ENCODE results near the gene ZNF462.

The ZNF462 gene

DNA sequence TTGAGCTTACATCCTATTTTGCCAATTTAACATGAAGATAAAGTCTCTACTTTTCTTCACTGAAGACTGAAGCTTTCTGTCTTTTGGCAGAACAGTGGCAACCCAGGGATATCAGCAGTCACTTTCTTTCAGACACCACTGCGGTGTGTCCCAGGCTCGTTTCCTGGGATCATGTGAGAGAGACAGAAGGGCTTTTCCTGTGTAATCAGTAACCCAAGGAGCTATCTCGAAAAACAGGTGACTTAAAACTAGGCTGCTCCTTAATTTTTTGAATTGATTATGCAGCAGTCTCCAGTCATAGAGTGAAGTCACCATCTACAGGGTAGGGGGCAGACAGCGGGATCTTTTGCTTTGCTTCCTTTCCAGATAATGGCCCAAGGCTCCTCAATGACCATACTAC, 68.5 kb downstream of the ZNF462 start:
- no peak overlapping the region for H3K27ac ChIP-seq

DNA sequence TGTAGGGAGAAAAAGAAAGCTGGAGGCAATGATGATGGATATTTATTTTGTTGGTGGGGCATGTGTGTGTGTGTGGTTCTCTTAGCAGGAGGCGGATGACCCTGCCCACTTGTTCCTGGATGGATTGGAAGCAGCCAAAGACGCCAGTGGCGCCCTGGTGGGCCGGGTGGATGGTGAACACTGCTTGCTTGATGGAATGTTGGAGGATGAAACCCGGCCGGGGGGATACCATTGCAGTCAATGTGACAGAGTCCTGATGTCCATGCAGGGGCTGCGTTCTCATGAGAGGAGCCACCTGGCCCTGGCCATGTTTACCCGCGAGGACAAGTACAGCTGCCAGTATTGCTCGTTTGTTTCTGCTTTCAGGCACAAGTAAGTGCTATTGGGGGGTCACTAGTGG, 69.2 kb downstream of the ZNF462 start:
- TF ChIP-seq, protein P1, sequence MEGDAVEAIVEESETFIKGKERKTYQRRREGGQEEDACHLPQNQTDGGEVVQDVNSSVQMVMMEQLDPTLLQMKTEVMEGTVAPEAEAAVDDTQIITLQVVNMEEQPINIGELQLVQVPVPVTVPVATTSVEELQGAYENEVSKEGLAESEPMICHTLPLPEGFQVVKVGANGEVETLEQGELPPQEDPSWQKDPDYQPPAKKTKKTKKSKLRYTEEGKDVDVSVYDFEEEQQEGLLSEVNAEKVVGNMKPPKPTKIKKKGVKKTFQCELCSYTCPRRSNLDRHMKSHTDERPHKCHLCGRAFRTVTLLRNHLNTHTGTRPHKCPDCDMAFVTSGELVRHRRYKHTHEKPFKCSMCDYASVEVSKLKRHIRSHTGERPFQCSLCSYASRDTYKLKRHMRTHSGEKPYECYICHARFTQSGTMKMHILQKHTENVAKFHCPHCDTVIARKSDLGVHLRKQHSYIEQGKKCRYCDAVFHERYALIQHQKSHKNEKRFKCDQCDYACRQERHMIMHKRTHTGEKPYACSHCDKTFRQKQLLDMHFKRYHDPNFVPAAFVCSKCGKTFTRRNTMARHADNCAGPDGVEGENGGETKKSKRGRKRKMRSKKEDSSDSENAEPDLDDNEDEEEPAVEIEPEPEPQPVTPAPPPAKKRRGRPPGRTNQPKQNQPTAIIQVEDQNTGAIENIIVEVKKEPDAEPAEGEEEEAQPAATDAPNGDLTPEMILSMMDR (conservative IDR thresholded peaks at IDR 0.05; ENCODE audit: low read depth, low read length), result no peak
- H3K36me3 ChIP-seq (ENCODE audit: insufficient read depth), result no peaks in the 10 kb centered on the region
- no peak overlapping the region for H3K4me2 ChIP-seq

More for the DNA sequence above, 68.5 kb downstream of the ZNF462 start:
- Histone ChIP-seq H3K79me2 (ENCODE audit: insufficient read depth, low read depth) (no peaks in the 10 kb centered on the region), H3K36me3 (ENCODE audit: insufficient read depth) (no peaks in the 10 kb centered on the region), H4K20me1 (ENCODE audit: insufficient read depth) (no peaks in the 10 kb centered on the region), H2AFZ (ENCODE audit: low read depth) (no peak overlapping the region), H3K4me3 (IDR thresholded peaks at IDR 0.05; ENCODE audit: insufficient read depth, low read depth, low read length) (no peak overlapping the region), H3K4me1 (ENCODE audit: low read depth, poor library complexity, severe bottlenecking) (no peaks in the 10 kb centered on the region), H3K4me2 (no peak overlapping the region), H3K27me3 (ENCODE audit: insufficient read depth, low read depth) (no peaks in the 10 kb centered on the region), H3K9ac (no peak overlapping the region)
- TF ChIP-seq, protein P1 (conservative IDR thresholded peaks at IDR 0.05; ENCODE audit: low read depth, low read length), result no peak

DNA sequence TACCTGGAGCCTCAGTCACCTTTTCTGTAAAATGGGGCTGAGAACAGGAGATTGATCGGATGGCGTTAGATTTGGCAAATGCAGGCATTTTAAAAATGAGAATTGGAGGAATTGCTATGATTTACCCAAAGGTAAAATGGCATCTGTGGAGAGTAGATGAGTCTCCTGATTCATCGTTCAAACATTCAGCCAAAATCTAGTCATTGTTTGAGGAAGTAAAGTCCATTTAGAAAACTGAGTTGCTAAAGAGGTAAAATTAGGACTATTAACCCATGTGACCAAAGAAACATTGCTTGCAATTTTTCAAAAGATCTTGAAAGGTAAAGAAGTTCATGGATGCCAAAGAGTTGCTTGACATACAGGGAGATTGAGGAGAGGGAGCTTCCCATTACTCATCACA, 69.7 kb downstream of the ZNF462 start:
- Histone ChIP-seq H3K27ac (no peak overlapping the region), H3K9ac (no peak overlapping the region), H3K4me1 (ENCODE audit: low read depth, poor library complexity, severe bottlenecking) (no peaks in the 10 kb centered on the region), H3K36me3 (ENCODE audit: insufficient read depth) (no peaks in the 10 kb centered on the region), H3K4me3 (IDR thresholded peaks at IDR 0.05; ENCODE audit: insufficient read depth, low read depth, low read length) (no peak overlapping the region), H3K27me3 (ENCODE audit: insufficient read depth, low read depth) (no peaks in the 10 kb centered on the region), H4K20me1 (ENCODE audit: insufficient read depth) (no peaks in the 10 kb centered on the region), H2AFZ (ENCODE audit: low read depth) (no peak overlapping the region), H3K4me2 (no peak overlapping the region), H3K79me2 (ENCODE audit: insufficient read depth, low read depth) (no peaks in the 10 kb centered on the region)
- TF ChIP-seq, protein P1 (conservative IDR thresholded peaks at IDR 0.05; ENCODE audit: low read depth, low read length), result no peak

More for the DNA sequence above, 69.2 kb downstream of the ZNF462 start:
- H3K4me1 ChIP-seq (ENCODE audit: low read depth, poor library complexity, severe bottlenecking), result no peaks in the 10 kb centered on the region
- H3K27me3 ChIP-seq (ENCODE audit: insufficient read depth, low read depth), result no peaks in the 10 kb centered on the region
- H3K9ac ChIP-seq, result no peak overlapping the region
- no peak overlapping the region for H3K4me3 ChIP-seq (IDR thresholded peaks at IDR 0.05; ENCODE audit: insufficient read depth, low read depth, low read length)
- H3K27ac ChIP-seq, result no peak overlapping the region
- no peaks in the 10 kb centered on the region for H4K20me1 ChIP-seq (ENCODE audit: insufficient read depth)
- no peak overlapping the region for H2AFZ ChIP-seq (ENCODE audit: low read depth)
- H3K79me2 ChIP-seq (ENCODE audit: insufficient read depth, low read depth), result no peaks in the 10 kb centered on the region

DNA sequence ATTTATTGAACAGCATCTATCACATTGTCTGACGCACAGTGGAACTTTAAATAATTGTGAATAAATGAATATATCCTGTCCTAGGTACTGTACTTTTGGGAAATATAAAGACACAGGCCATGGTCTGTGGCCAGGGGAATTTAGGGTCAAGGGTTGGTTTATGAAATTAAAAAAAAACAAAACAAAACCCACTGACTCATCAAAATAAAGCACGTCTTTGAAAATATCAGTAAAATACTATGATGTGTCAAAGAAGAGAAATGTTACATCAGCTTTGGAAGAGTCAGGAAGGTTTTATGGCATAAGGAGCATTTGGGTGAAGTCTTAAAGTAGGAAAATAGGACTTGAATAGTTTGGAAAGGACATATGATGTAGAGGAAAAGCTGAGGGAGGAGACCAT, 70.5 kb downstream of the ZNF462 start:
- no peaks in the 10 kb centered on the region for H3K79me2 ChIP-seq (ENCODE audit: insufficient read depth, low read depth)
- H3K4me1 ChIP-seq (ENCODE audit: low read depth, poor library complexity, severe bottlenecking), result no peaks in the 10 kb centered on the region
- no peak overlapping the region for H2AFZ ChIP-seq (ENCODE audit: low read depth)
- H4K20me1 ChIP-seq (ENCODE audit: insufficient read depth), result no peaks in the 10 kb centered on the region
- H3K4me3 ChIP-seq (IDR thresholded peaks at IDR 0.05; ENCODE audit: insufficient read depth, low read depth, low read length), result no peak overlapping the region
- no peaks in the 10 kb centered on the region for H3K27me3 ChIP-seq (ENCODE audit: insufficient read depth, low read depth)
- H3K9ac ChIP-seq, result no peak overlapping the region
- no peak overlapping the region for H3K4me2 ChIP-seq
- H3K27ac ChIP-seq, result no peak overlapping the region
- no peaks in the 10 kb centered on the region for H3K36me3 ChIP-seq (ENCODE audit: insufficient read depth)
- TF ChIP-seq, protein P1 (conservative IDR thresholded peaks at IDR 0.05; ENCODE audit: low read depth, low read length), result no peak
